GM15510 (cell line): ENCODE data around the gene ARL16.

ENCODE experiments used
- POLR2A ChIP-seq: IDR thresholded peaks from 3 replicates; pipeline ENCODE4 v1.6.1; 2011; ENCODE audit warnings: borderline replicate concordance; ENCODE audit not compliant: insufficient read length; ENCODE audit errors: extremely low read depth

ARL16 gene

GRCh38 chr17:81690549-81690948 lies 7.0 kb upstream of the ARL16 start:
- no peak for TF ChIP-seq POLR2A

GRCh38 chr17:81690066-81690465 lies 6.5 kb upstream of the ARL16 start:
- TF ChIP-seq POLR2A = no peak

DNA sequence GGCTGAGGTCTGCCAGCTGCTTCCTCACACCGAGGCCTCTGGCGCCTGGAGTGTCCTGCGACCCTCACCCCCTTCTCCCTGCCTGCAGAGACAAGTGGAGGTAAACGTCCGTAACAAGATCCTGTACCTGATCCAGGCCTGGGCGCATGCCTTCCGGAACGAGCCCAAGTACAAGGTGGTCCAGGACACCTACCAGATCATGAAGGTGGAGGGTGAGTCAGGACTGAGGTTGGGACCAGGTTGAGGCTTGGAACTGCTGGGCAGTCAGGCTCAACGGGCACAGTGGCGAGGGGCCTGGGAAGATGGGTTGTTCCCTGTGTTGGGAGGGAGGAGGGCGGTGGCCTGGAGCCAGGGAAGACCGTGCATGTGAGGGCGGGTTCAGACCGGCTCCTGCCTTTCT lies 5.0 kb upstream of the ARL16 start:
- no peak for TF ChIP-seq POLR2A

- no peak for TF ChIP-seq POLR2A
These were observed 4.4 kb upstream of the ARL16 start for GRCh38 chr17:81687770-81688541.

GRCh38 chr17:81686614-81687013 lies 3.0 kb upstream of the ARL16 start:
- no peak for TF ChIP-seq POLR2A

- no peak for TF ChIP-seq POLR2A
These were observed 1.5 kb upstream of the ARL16 start for GRCh38 chr17:81685108-81685507.

DNA sequence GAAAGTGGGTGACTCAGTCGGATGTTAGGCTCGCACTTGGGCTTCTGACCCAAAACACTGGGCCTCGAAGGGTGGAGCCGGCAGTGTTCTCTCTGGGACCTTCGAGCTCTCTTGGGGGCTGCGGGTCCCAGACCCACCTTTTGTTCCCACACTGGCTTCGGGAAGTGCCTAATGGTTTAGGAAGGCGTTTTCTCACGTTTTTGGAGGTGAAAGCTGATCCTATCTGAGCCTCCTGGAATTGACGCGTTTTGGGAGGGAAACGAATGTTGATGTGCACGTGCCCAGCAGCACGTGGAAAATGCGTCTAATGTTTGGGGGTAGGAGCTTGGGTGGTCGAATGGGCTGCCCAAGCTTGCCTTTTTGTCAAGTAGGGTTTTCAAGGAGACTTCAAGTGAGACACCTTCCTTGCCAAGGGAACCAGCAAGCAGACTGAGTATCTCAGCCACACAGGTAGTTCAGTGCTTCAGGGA lies 880 bp upstream of the ARL16 start:
- TF ChIP-seq POLR2A = no peak

- TF ChIP-seq POLR2A = no peak
These were observed 401 bp downstream of the ARL16 start for GRCh38 chr17:81683208-81683583.

DNA sequence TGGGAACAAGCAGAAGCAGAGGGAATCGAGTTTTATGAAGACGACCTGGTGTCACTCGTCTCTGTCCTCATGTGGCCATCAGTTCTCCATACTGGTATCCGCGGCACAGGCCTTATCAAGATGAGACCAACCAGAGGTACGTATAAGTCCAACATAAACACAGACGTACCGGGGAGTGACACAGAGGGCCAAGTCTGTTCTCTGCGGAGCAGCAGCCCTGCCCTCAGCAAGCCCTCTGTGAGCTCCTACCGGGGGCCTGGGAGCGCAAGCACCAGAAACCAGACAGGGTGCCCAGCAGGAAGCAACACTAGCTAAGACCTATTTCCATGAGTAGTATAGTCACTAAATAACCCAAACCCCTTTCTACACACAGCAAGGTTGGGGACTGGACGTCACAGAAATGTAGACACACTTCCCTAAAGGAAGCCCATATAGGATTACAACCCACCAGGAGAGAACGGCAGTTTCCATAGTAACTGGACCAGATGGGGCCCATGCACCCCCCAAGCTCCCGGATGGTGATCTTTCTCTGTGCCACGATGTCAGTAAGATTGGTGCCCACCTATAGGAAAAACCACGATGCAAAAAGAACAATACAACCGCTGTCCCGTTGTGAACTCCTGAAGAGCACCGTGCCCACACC lies 911 bp downstream of the ARL16 start:
- TF ChIP-seq POLR2A = no peak

GRCh38 chr17:81681672-81682071 lies 1.9 kb downstream of the ARL16 start:
- no peak for TF ChIP-seq POLR2A

- TF ChIP-seq POLR2A = no peak
These were observed 3.4 kb downstream of the ARL16 start for GRCh38 chr17:81680150-81680549.

DNA sequence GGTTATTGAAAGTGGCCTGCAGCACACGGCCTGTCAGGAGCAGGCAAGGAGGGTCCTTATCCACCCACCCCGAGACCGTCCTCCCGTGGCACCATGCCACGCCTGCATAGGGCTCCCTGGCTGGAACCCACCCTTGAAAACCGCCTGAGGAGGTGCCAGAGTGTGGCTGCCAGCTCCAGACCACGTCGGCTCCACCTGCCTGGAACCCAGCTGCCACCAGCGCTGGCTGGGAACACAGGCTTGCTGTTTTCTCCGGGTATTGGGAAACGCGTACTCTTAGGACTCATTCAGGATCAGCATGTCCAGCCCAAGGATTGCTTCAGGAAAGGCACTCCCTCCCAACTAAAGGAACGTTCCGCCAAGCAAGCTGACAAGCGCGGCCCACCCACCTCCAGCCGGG lies 6.7 kb downstream of the ARL16 start:
- no peak for TF ChIP-seq POLR2A

DNA sequence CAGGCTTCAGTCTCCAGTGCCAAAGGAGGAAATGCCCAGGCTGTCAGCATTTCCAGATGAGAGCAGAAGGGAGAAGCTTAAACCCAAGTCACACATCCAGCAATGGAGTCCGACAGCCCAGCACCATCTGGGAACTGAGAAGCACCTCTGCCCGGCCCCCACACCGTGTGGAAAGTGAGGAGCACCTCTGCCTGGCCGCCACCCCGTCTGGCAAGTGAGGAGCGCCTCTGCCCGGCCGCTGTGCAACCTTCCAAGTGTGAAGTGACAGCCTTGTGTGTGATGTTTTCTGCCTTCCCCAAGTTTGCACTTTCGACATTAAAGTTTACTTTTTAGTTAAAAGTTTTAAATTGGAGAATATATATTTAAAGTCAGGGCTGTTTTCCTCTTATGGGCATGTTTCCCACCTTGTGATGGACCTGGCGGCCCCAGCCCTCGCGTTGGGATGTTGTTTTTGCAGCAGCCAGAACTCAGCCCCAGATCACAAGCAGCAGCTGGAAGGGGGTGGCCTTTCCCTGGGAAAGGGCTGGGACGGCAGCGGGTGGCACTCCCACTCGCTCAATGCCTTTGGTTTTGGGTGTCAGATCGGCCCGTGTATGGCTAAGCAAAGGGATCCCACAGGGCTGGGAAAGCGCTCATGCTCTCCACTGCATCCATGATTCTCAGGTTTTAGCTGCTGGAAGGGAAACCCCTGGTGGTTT lies 9.9 kb downstream of the ARL16 start:
- no peak for TF ChIP-seq POLR2A

GRCh38 chr17:81672954-81673353 lies 10.6 kb downstream of the ARL16 start:
- no peak for TF ChIP-seq POLR2A

GRCh38 chr17:81672504-81672903 lies 11.1 kb downstream of the ARL16 start:
- TF ChIP-seq POLR2A = no peak
